HG03460 (cell line): Measurements from ENCODE around the gene LRRTM4.
"Not testable (repeated sequence)": the region's sequence is repeated elsewhere in the genome, so short reads cannot be mapped to it uniquely, and the experiment has no call there.

ENCODE experiments used
- ATAC-seq: cut with Tn5 transposase; IDR thresholded peaks from one replicate; pipeline ENCODE4 v1.9.1; 2021; ENCODE audit not compliant: unreplicated experiment

Gene LRRTM4

DNA sequence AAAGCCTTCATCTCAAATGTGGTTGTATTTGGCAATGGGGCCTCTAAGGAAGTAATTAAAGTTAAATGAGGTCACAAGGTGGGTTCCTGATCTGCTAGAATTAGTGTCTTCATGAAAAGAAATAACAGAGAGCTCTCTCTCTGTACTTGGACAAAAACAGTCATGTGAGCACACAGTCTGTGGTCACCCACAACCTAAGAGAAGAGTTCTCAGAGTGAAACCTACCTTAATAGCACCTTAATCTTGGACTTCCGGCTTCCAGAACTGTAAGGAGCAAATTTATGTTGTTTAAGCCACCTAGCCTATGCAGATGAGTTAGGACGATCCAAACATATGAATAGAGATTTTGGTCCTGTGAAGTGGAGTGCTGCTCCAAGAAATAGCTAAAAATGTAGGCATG lies 758.9 kb downstream of the LRRTM4 start:
- ATAC-seq = no peak

DNA sequence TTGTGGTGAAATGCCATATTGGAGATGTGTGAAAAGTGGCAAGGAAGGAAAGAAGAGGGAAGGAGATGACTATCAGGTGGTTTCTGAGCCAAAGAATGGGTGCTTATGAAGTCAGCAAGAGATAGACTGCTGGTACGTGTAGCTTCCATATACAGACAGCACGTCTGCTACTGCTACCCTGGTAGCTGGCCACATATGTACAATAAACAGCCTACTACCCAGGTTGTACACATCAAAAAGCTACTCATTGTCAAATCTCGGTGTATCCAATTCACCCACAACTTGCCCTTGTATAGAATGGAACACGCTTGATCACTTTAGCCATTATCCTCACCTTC lies 761.8 kb downstream of the LRRTM4 start:
- no peak for ATAC-seq

DNA sequence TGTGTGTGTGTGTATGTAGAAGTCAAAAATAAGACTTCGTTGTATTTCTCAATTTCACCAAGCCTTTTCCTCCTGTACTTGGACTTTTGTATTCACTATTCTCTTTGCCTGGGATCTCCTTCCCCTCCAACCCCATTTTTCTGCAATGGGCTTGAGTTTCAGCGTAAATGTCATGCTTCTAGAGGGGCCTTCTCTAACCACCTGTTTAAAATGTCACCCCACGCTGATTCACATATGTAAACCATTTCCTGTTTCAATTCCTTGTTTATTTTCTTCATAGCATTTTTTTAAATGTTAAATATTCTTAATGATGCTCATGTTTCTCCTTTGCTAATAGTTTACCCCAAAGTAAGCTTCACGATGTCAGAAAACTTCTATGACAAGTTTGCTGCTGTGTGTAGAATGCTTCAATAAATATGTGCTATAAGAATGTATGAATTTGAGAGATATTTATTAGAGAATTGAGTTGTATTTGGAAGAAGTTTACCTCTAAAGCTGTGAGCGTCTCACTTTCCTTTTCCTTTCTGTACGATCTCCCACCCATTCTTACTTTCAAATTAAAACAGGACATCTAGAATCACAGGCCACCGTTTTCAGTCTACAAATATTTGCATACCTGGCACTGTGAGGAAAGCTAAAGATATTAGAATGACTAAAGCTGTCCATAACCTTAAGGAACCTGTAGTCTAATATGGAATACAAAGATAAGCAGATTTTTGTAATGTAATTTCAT lies 762.4 kb downstream of the LRRTM4 start:
- ATAC-seq = no peak

DNA sequence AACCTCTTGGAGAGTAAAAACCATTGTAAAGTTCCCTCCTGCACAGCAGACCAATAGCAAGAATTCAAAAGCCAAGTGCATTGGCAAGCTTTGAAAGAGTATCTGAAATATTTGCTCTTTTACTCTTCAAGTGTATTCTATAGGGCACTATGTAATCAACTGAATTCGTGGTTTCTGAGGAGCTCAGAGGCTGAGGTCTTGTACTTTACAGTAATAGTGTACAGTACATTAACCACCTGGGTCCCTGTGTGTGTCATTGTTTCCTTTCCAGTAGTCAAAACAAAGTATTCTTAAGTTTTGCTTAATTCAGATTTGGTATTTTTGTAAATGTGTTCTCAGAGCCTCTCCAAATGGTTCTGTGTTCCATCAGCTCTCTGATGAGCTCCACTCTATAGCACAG lies 769.7 kb downstream of the LRRTM4 start:
- ATAC-seq = no peak

DNA sequence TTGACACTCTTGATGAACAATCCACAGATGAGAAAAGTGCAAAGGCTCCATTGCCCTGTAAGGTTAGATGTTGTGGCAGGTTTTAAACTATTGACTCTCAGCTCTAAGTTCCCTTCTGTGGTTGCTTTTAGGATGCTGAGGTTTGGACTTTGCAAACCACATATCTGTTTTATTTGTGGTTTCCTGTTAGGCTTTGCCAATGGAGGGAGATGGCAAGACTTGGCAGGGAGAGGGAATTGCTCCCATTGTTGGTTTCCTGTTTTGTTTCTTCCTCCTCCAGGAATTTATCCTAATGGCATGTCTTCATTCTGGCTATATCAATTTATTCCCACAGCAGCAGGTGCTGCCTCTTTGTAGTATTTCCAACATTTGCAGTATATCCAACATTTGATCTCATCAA lies 772.3 kb downstream of the LRRTM4 start:
- no peak for ATAC-seq

DNA sequence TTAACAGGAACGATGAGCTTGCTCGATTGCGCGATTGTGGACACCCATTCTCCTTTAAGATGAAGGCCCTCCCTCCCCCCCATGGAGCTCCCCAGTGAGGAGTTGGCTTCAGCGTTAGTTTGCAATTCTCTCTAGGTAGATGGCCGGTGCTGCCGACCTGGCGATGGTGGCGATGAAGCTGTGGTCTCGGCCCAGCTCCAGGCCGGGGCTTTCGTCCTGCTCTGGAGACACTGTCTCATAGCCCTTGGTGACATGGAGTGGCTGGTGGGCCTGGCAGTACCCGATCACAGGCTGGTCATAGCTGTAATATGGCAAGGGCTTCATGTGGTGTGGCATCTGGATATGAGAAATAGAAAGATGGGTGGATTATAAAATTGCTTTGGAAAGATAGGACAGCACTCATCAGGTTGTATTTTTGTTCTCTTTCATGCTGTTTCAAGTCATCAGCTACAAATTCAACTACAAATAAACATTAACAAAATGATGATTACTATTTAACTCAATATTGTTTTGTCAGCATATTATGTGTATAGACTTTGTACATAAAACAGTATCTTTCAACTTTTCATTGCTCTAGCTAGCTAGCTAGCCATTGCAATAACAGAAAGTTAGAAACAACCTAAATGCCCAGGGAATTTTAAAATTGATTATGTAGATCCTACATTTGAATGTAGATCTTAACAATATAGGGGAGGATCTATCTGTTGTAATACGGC lies 773.4 kb downstream of the LRRTM4 start:
- ATAC-seq = no peak

DNA sequence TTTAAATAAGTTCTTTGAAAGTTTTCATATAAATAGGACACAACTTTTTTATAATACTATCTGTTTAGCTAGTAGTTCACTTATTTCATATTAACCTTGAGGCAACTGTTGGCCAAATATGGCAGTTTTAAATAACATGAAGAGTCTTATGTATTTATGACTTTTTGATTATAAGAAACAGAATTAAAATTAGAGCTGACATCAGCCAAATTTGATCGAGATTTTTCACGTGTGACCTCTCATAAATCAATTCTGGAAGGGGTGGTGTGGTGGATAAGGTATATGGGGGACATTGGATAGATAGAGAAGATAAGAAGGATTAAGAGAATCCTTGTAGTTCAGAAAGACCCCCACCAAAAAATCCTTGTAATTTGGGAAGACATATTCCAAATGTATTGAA lies 776.6 kb downstream of the LRRTM4 start:
- no peak for ATAC-seq

DNA sequence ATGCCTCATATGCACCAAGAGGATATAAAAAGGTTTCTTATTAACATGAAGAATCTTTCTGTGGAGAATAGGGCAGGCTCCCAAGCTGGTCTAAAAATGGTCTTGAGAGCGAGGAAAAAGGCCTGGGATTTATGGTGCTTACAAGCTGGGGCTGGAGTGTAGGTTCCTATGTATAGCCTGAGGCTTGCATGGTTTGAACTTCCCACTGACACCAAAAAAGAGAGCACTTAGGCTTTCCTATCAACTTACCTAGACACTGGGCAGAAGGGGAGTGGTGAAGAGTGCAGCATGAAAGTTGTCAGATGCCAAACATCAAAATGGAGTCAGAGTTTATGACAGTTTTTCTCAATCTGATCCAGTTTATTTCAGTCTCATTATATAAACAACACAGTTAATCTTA lies 784.6 kb downstream of the LRRTM4 start:
- no peak for ATAC-seq

DNA sequence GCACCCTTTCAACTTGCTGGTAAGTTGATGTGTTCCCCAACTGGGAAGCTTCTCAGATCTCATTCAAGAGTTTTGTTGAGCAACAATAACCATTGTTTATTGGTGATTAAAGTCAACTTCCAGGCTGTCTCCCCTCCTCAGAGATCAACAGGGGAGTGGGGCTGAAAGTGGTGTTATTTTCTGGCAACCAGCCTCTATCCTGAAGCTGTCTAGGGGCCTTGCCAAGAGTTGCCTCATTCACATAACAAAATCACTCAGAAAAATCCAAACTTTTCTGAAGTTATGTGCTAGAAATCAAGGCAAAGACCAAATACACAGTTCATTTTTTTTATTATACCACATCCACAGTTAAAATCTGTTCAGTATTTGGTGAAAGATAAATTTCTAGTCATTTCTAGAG lies 788.4 kb downstream of the LRRTM4 start:
- no peak for ATAC-seq

DNA sequence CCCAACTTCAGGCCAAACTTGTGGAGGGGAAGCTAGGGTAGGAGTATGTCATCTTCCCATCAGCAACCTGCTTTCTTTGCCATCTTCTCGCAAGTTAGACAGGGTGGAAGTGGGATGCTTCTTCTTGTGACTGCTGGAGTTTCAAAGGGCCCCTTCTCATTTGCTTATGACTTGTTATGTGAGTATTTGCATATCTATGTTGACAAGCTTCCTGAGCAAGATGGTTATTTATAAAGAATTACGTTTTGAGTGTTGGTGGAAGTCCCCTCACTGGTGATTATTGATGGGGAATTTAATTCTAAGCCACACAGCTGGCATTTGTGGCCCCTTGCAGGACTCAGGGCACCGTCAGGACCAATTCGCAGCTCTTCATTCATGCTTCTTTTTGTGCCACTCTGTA lies 791.0 kb downstream of the LRRTM4 start:
- no peak for ATAC-seq

DNA sequence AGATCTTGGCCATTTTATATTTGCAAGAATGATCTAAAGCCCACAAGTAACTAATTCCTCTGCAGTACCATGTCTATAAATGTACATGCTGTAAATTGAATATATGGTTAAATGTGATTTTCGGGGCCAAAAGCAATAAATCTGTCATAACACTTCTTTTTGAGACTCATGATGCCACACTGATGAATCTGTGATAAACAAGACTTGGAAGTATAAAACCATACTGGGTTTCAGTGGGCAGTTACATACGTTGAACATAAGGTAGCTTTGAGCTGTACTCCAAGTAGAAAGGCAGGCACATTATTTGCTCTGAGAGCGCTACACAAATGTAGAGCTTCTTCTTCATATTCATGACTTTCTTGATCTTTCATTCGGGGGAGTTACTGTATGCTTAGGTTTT lies 792.2 kb downstream of the LRRTM4 start:
- no peak for ATAC-seq

DNA sequence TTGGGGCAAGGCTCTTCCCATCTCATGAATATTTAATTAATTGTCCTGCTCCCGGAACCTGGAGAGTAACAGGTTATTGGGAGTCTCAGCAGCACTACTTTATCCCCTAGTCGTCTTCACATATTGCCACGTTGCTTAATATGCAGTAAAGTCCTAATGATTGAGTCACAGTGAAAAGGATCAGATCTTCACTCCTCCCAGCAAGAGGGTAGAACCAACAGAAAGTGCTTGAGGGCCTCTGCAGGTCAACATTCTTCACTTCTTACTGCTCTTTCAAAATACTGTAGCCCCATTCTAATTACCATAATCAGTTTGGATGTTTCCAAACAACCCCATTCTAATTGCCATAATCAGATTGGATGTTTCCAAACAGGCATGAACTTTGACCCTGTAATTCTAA lies 801.0 kb downstream of the LRRTM4 start:
- no peak for ATAC-seq

DNA sequence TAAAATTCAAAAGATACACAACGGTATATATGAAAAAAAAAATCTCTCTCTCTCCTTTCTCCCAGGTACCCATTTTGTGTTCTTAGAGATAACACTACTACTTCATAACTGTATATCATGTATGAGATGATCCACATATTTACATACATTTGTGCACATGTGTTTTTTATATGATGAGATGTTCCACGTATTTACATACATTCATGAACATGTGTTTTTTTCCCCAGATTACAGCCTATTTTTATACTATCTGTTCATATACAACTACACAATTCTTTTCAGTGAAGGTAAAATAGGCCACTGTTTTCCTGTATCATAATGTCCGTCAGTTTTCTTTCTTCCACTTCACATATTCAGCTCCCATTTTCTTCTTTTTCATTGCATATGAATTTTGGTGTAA lies 808.9 kb downstream of the LRRTM4 start:
- ATAC-seq = no peak

DNA sequence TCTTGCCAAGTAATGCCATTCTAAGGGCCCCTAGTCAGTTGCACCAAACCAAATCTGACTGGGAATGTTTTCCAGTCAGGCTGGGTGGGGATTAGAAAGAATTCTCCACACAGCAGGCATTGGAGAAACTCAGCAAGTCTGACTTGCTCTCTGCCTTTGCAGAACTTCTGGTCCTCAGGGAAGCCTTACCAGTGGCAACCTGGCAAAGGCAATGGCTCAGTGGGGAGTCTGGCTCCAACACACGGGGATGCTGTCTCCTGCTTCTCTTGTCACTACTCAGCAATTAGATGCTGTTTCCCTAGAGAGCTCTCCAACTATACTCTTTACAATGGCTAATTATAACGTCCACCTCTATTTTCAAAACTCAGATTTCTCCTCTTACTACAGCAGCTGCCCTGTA lies 810.7 kb downstream of the LRRTM4 start:
- ATAC-seq = no peak

DNA sequence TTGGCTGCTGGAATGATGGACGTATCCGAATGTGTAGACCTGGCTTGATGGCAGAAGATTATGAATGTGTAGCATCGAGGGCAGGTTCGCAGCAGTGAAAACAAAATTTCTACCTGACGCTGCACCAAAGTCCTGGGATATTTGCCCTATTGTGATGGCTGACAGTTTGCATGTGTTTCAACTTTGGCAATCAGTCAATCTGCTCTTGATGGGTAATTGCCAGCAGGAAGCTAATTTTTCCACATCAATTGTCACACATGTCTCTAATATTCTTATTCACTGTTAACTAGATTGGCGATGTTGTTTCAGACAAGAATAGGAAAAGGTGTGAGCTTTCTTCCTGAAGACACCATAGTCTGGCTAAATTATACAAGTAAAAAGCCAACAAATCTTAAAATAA lies 821.3 kb downstream of the LRRTM4 start:
- no peak for ATAC-seq

DNA sequence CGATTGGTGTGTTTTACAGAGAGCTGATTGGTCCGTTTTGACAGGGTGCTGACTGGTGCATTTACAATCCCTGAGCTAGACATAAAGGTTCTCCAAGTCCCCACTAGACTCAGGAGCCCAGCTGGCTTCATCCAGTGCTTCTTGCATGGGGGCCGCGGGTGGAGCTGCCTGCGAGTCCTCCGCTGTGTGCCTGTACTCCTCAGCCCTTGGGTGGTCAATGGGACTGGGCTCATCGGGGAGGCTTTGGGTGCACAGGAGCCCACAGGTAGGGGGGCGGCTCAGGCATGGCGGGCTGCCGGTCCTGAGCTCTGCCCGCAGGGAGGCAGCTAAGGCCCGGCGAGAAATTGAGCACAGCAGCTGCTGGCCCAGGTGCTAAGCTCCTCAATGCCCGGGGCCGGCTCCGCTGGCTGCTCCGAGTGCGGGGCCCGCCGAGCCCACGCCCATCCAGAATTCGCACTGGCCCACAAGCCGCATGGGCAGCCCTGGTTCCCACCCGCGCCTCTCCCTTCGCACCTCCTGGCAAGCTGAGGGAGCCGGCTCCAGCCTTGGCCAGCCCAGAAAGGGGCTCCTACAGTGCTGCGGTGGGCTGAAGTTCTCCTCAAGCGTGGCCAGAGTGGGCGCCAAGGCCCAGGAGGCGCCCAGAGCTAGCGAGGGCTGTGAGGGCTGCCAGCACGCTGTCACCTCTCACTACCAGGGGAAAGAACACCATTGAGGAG lies 824.0 kb downstream of the LRRTM4 start:
- not testable (repeated sequence) for ATAC-seq
